HFFc6 (cell line): ENCODE results near the gene PCDHB14. TPM values are rescaled to one million over a fixed set of nuclear protein-coding genes. Genes with fewer than 3 reads are reported as not detected.
"Not testable (repeated sequence)": the region's sequence is repeated elsewhere in the genome, so short reads cannot be mapped to it uniquely, and the experiment has no call there.

ENCODE experiments used
- DNase-seq: peaks from one replicate; pipeline ENCODE4 v3.0.0-alpha.2; 2018
- H3K27ac Mint-ChIP-seq: 2 replicates; pipeline ENCODE4 v1.8.0; 2020; ENCODE audit warnings: mild to moderate bottlenecking, mixed read lengths
- H3K27me3 Mint-ChIP-seq: 2 replicates; pipeline ENCODE4 v1.8.0; 2021; ENCODE audit warnings: mild to moderate bottlenecking, moderate library complexity, mixed read lengths; ENCODE audit not compliant: insufficient read depth
- H3K36me3 Mint-ChIP-seq: 2 replicates; pipeline ENCODE4 v1.8.0; 2021; ENCODE audit warnings: low read depth, mixed read lengths
- H3K4me1 Mint-ChIP-seq: 2 replicates; pipeline ENCODE4 v1.8.0; 2020; ENCODE audit warnings: low read depth, mixed read lengths
- H3K4me3 Mint-ChIP-seq: 2 replicates; pipeline ENCODE4 v1.8.0; 2020; ENCODE audit warnings: mild to moderate bottlenecking, moderate library complexity, mixed read lengths
- H3K9me3 Mint-ChIP-seq: 2 replicates; pipeline ENCODE4 v1.8.0; 2020; ENCODE audit warnings: mild to moderate bottlenecking, mixed read lengths
- CTCF ChIP-seq: fragments of 200-600 bp; sonication (generic); IDR thresholded peaks from 2 replicates; pipeline ENCODE4 v1.5.0; 2021; ENCODE audit warnings: antibody characterized with exemption, mild to moderate bottlenecking
- total RNA-seq, 6 experiments: library from RNA; stranded (reverse); fragmentation: NEBNext Ultra II Directional; extraction: Animal tissue kit (Norgen Biotek cat#: 25700); gene quantifications; 2 replicates in 1 of 6; 3 replicates in 5 of 6; pipeline ENCODE4 v1.2.3, GENCODE V29; 2021

The PCDHB14 gene
- total RNA-seq, 6 experiments from 2014 or later = 1.8 to 3.5 (median 2.7) TPM

- Mint-ChIP-seq H3K36me3 (peaks cover 20% of the 10 kb centered on the region), H3K27me3 (peaks cover 8% of the 10 kb centered on the region), H3K4me3 (no peak overlapping the region), H3K4me1 (no peaks in the 10 kb centered on the region), H3K27ac (no peak overlapping the region), H3K9me3 (peaks cover 56% of the 10 kb centered on the region)
- no peak for DNase-seq
- no peak for TF ChIP-seq CTCF
Observed at GRCh38 chr5:141236516-141237313, 13.6 kb downstream of the PCDHB14 start.

- H3K9me3 Mint-ChIP-seq = peaks cover 84% of the 10 kb centered on the region
- peaks cover 35% of the 10 kb centered on the region for H3K36me3 Mint-ChIP-seq
- no peaks in the 10 kb centered on the region for H3K4me1 Mint-ChIP-seq
- no peak overlapping the region for H3K4me3 Mint-ChIP-seq
- no peak for DNase-seq
- no peak overlapping the region for H3K27ac Mint-ChIP-seq
- TF ChIP-seq CTCF = no peak
- peaks cover 10% of the 10 kb centered on the region for H3K27me3 Mint-ChIP-seq
Observed at GRCh38 chr5:141241496-141241895, 18.4 kb downstream of the PCDHB14 start.

- Mint-ChIP-seq H3K4me3 (peak within 1 kb of the TSS; percentile 73), H3K4me1 (no peaks in the 10 kb centered on the region), H3K27ac (no peak within 1 kb of the TSS), H3K27me3 (peaks cover 4% of the 10 kb centered on the region), H3K9me3 (peaks cover 92% of the 10 kb centered on the region), H3K36me3 (peaks cover 48% of the 10 kb centered on the region)
- peak; percentile 64 for TF ChIP-seq CTCF
- no peak for DNase-seq
Observed at GRCh38 chr5:141245250-141245717, 22.1 kb downstream of the PCDHB14 start, which contains the start of gene PCDHB15. PCDHB15 (plus strand) TSS chr5:141245395; CDS start chr5:141245579, 184 bp downstream.

GRCh38 chr5:141246971-141247370, 23.8 kb downstream of the PCDHB14 start:
- not testable (repeated sequence) for H3K27ac Mint-ChIP-seq, H3K27me3 Mint-ChIP-seq, H3K4me3 Mint-ChIP-seq, H3K4me1 Mint-ChIP-seq, DNase-seq
- Mint-ChIP-seq H3K9me3 (peaks cover 94% of the 10 kb centered on the region), H3K36me3 (peaks cover 37% of the 10 kb centered on the region)

GRCh38 chr5:141247434-141247833, 24.3 kb downstream of the PCDHB14 start:
- not testable (repeated sequence) for H3K4me3 Mint-ChIP-seq, H3K27ac Mint-ChIP-seq, DNase-seq, H3K4me1 Mint-ChIP-seq, H3K27me3 Mint-ChIP-seq
- peaks cover 93% of the 10 kb centered on the region for H3K9me3 Mint-ChIP-seq
- H3K36me3 Mint-ChIP-seq = peaks cover 33% of the 10 kb centered on the region

GRCh38 chr5:141250576-141250975, 27.4 kb downstream of the PCDHB14 start:
- no peak for DNase-seq
- TF ChIP-seq CTCF = no peak
- Mint-ChIP-seq H3K27ac (no peak overlapping the region), H3K4me1 (no peaks in the 10 kb centered on the region), H3K9me3 (peaks cover 88% of the 10 kb centered on the region), H3K27me3 (no peaks in the 10 kb centered on the region; the same call in 1 of the 2 replicates), H3K4me3 (no peak overlapping the region), H3K36me3 (peaks cover 48% of the 10 kb centered on the region)
